ENCODE measurements around the gene ACVR2A. TPM values are rescaled to one million over a fixed set of nuclear protein-coding genes. Genes with fewer than 3 reads are reported as not detected.

The ACVR2A gene
- 10 to 100 TPM; 14.0 to 15.2 TPM for total RNA-seq

DNA sequence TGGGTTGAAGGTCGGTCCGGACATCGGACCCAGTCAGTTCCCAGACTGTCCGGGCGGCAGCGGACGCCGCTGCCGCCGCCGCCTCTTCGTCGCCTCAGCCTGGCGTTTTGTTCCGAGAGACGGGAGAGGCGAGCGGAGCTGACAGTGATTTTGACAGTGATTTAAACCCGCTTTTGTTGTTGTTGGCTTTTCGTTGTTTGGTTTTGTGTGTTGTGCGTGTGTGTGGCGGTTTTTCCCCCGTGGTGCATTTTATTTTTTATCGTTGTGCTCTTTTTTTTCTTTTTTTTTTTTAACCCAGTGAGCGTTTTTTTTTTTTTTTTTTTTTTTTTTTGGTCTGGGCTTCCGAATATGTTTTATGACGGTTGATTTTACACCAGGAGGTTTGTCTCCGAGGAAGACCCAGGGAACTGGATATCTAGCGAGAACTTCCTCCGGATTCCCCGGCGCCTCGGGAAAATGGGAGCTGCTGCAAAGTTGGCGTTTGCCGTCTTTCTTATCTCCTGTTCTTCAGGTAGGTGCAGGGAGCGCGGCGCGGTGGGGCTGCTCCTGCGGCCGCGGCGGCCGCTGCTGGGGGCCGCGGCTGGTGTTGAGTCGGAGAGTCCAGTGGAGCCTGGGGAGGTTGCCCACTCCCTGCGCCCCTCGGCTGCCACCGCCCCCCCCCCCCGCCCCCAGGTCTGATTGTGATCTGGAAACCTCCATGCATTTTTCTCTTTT is at the start of gene ACVR2A:
Gene ACVR2A, plus strand, starts transcription at position 333 of the 714 bp plus-strand sequence. Its CDS starts 124 bp downstream, at position 457.
- ChIA-PET CTCF (interaction anchor here (0.5 to 1.5 kb wide), 3 partner anchors 66 to 800 kb away, joined by 3 to 4 read pairs (median 3); no protein-coding TSS in a partner anchor), POLR2A (interaction anchor here (0.8 to 2.7 kb wide), 12 partner anchors 9 to 762 kb away, joined by 3 to 15 read pairs (median 4); partner anchors contain the start of genes MBD5 and ORC4)

DNA sequence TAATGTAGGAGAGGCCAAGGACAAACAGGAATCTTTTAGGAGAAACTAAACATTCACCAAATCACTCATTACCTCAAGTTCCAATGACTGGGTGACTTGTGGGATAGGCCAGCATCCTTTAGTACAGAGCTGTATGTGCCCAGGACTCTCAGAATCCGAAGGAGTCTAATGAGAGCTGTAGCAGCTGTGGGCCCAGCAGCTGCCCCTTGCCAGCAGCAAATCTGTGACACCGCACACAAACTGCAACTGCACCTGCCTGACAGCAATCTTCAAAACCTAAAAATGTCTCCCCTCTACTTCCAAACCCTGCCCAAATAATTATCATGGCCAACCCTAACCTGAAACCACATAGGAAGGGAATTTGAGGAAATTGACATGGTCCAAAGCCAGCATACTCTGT is 44.5 kb upstream of the ACVR2A start:
- peaks cover 2% of the 10 kb centered on the region for H3K27me3 Mint-ChIP-seq
- CTCF ChIA-PET = no interaction called here
- no peaks in the 10 kb centered on the region for H3K36me3 Mint-ChIP-seq (ENCODE audit: low read depth)
- POLR2A ChIA-PET = no interaction called here
- H3K9me3 Mint-ChIP-seq = no peaks in the 10 kb centered on the region
- DNase-seq = no peak
- peaks cover 14% of the 10 kb centered on the region for H3K4me1 Mint-ChIP-seq
- H3K4me3 Mint-ChIP-seq = no peak overlapping the region
- no peak overlapping the region for H3K27ac Mint-ChIP-seq

More for the DNA sequence above, at the start of gene ACVR2A:
- Mint-ChIP-seq H3K36me3 (ENCODE audit: low read depth) (peaks cover 20% of the 10 kb centered on the region), H3K9me3 (no peaks in the 10 kb centered on the region), H3K27ac (peak within 1 kb of the TSS; percentile 79), H3K4me3 (peak within 1 kb of the TSS; percentile 92), H3K27me3 (peaks cover 54% of the 10 kb centered on the region), H3K4me1 (peaks cover 38% of the 10 kb centered on the region)
- peak; percentile 46 for DNase-seq

DNA sequence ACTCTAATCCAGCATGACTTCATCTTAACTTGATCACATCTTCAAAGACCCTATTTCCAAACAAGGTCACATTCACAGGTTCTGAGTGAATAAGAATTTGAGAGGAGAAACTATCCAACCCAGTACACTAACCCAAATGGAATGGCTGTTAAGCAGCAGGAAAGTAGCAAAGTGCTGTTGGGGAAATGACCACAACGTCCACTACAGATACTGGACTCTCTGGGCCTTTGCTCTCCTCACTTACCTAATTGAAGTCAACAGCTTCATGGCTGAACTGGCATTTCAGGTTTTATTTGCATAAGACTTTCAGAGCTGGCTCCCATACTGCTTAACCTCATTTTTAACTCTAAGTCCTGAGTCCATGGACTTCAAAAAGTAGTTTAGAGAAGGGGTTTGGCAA is 38.0 kb upstream of the ACVR2A start:
- no peak overlapping the region for H3K4me3 Mint-ChIP-seq
- H3K36me3 Mint-ChIP-seq (ENCODE audit: low read depth) = no peaks in the 10 kb centered on the region
- CTCF ChIA-PET = no interaction called here
- peaks cover 2% of the 10 kb centered on the region for H3K27me3 Mint-ChIP-seq
- no peak overlapping the region for H3K27ac Mint-ChIP-seq
- H3K4me1 Mint-ChIP-seq = no peaks in the 10 kb centered on the region
- no peak for DNase-seq
- POLR2A ChIA-PET = no interaction called here
- H3K9me3 Mint-ChIP-seq = peaks cover 3% of the 10 kb centered on the region

DNA sequence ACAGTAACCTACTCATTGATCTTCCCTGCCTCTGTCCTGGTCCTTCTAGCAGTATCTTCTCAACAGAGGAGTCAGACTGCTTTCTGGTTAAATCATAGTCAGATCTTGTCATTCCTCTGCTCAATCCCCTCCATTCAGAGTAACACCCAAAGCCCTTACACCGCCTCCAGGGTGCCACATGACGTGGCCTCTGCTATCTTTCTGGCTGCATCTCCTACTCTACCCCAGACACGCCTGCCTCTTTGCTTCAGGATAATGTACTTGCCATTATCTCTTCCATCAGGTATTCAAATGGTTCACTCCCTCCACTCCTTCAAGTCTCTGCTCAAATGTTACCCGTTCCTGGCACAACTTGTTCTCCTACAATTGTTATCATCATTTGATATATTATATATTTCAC is 36.3 kb upstream of the ACVR2A start:
- ChIA-PET CTCF (no interaction called here), POLR2A (no interaction called here)
- H3K9me3 Mint-ChIP-seq = peaks cover 5% of the 10 kb centered on the region
- H3K4me3 Mint-ChIP-seq = no peak overlapping the region
- H3K4me1 Mint-ChIP-seq = no peaks in the 10 kb centered on the region
- no peaks in the 10 kb centered on the region for H3K27me3 Mint-ChIP-seq
- DNase-seq = no peak
- H3K36me3 Mint-ChIP-seq (ENCODE audit: low read depth) = no peaks in the 10 kb centered on the region
- no peak overlapping the region for H3K27ac Mint-ChIP-seq

DNA sequence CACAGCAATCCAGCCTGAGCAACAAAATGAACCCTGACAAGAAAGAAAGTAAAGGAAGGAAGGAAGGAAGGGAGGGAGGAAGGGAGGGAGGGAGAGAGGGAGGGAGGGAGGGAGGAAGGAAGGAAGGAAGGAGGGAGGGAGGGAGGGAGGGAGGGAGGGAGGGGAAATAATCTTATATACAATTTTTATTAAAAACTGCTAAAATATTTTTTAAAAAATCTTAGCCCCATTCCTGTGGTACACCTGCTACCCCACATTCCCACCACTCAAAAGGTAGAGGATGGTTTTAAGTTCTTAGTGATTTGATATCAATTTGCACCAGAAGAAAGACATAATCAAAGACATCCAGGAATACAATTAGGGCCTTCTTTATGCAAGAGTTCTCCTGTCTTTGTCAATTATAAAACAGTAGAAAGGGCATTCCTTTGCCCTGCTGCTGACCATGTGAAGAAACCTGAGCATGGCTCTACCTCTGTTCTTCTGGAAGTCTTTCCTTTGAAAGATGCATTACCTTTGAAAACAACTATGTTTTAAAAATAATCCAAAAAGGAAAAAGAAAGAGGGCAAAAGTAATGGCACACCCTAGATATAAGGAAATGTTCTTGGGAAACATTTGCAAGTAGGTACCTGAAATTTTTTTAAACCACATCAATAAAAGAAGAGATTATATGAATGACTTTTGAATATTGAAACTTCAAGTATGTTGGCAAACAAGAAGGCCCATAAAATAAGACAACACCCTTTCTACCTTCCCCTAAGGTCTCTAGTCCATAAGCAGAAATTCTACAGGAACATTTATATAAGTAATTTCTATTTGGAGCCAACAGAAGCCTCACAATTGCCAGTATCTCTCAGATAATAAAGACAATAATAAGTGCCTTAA is 33.7 kb upstream of the ACVR2A start:
- Mint-ChIP-seq H3K9me3 (peaks cover 5% of the 10 kb centered on the region), H3K4me3 (no peak overlapping the region), H3K4me1 (no peaks in the 10 kb centered on the region), H3K27me3 (peaks cover 2% of the 10 kb centered on the region), H3K36me3 (ENCODE audit: low read depth) (no peaks in the 10 kb centered on the region), H3K27ac (no peak overlapping the region)
- no peak for DNase-seq
- POLR2A ChIA-PET = no interaction called here
- CTCF ChIA-PET = interaction anchor here (0.8 kb wide), 1 partner anchor 764 kb away, joined by 3 read pairs; no protein-coding TSS in a partner anchor

DNA sequence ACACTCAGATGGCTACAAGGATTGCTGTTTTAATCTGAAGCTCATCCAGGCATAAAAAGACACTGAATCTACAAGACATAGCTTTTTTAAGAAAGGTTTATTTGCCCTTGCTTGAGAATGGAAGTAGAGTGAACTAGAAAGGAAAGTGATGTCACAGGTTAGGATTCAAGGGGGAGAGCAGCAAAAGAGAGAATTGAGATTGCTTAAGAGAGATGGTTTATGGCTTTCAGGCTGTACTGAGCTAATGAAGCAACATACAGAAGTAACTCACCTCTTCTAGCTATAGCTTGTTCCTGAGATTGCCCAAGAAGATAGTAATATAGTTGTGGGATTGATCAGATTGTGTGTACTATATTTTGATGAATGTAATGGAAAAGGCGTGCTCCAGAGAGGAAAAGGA is 26.1 kb upstream of the ACVR2A start:
- Mint-ChIP-seq H3K27me3 (peaks cover 7% of the 10 kb centered on the region), H3K27ac (no peak overlapping the region), H3K9me3 (no peaks in the 10 kb centered on the region), H3K36me3 (ENCODE audit: low read depth) (no peaks in the 10 kb centered on the region), H3K4me1 (no peaks in the 10 kb centered on the region), H3K4me3 (no peak overlapping the region)
- DNase-seq = no peak
- CTCF ChIA-PET = no interaction called here
- POLR2A ChIA-PET = no interaction called here

DNA sequence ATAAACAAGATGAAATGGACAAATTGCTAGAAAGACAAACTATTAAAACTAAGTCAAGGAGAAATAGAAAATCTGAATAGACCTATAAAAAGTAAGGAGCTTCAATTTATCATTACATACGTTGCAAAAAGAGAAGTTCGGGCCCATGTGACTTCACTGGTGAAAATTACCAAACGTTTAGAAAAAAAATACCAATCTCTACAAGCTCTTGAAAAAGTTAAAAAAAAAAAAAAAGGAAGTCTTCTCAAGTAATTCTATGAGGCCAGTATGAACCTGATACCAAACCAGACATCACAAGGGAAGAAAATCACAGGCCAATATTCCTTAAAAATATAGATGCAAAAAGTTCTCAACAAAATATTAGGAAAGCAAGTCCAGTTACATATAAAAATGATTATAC is 20.2 kb upstream of the ACVR2A start:
- peaks cover 5% of the 10 kb centered on the region for H3K9me3 Mint-ChIP-seq
- ChIA-PET CTCF (no interaction called here), POLR2A (no interaction called here)
- H3K4me3 Mint-ChIP-seq = no peak overlapping the region
- DNase-seq = no peak
- no peaks in the 10 kb centered on the region for H3K36me3 Mint-ChIP-seq (ENCODE audit: low read depth)
- H3K27me3 Mint-ChIP-seq = peaks cover 5% of the 10 kb centered on the region
- no peak overlapping the region for H3K27ac Mint-ChIP-seq
- H3K4me1 Mint-ChIP-seq = no peaks in the 10 kb centered on the region

DNA sequence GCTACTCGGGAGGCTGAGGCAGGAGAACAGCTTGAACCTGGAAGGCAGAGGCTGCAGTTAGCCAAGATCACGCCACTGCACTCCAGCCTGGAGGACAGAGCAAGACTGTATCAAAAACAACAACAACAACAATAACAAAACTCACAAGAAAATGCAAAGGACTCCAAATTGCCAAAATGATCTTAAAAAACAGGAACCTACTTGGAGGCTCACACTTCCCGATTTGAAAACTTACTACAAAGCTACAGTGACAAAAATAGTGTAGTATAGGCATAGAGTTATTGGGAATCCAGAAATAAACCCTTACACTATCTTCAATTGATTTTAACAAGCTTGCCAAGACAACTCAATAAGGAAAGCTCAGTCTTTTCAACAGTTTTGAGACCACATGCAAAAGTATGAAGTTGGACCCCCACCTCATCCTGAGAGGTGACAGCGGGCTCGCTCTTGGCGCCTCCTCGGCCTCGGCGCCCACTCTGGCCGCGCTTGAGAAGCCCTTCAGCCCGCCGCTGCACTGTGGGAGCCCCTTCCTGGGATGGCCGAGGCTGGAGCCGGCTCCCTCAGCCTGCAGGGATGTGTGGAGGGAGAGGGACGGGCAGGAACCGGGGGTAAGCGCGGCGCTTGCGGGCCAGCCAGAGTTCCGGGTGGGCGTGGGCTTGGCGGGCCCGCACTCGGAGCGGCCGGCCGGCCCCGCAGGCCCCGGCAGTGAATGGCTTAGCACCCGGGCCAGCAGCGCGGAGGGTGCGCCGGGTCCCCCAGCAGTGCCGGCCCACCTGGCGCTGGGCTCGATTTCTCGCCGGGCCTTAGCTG is 18.3 kb upstream of the ACVR2A start:
- Mint-ChIP-seq H3K36me3 (ENCODE audit: low read depth) (no peaks in the 10 kb centered on the region), H3K9me3 (peaks cover 5% of the 10 kb centered on the region), H3K27me3 (peaks cover 4% of the 10 kb centered on the region), H3K27ac (no peak overlapping the region), H3K4me1 (no peaks in the 10 kb centered on the region), H3K4me3 (no peak overlapping the region)
- ChIA-PET POLR2A (no interaction called here), CTCF (no interaction called here)
- DNase-seq = no peak

DNA sequence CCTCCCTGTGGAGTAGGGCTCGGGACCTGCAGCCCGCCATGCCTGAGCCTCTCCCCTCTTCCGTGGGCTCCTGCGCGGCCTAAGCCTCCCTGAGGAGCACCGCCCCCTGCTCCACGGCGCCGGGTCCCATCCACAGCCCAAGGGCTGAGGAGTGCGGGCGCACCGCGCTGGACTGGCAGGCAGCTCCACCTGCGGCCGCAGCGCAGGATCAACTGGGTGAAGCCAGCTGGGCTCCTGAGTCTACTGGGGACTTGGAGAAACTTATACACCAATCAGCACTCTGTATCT is 17.8 kb upstream of the ACVR2A start:
- no peaks in the 10 kb centered on the region for H3K36me3 Mint-ChIP-seq (ENCODE audit: low read depth)
- POLR2A ChIA-PET = no interaction called here
- no peak overlapping the region for H3K4me3 Mint-ChIP-seq
- H3K27me3 Mint-ChIP-seq = peaks cover 4% of the 10 kb centered on the region
- no peak overlapping the region for H3K27ac Mint-ChIP-seq
- H3K4me1 Mint-ChIP-seq = no peaks in the 10 kb centered on the region
- H3K9me3 Mint-ChIP-seq = peaks cover 5% of the 10 kb centered on the region
- CTCF ChIA-PET = no interaction called here
- DNase-seq = no peak

DNA sequence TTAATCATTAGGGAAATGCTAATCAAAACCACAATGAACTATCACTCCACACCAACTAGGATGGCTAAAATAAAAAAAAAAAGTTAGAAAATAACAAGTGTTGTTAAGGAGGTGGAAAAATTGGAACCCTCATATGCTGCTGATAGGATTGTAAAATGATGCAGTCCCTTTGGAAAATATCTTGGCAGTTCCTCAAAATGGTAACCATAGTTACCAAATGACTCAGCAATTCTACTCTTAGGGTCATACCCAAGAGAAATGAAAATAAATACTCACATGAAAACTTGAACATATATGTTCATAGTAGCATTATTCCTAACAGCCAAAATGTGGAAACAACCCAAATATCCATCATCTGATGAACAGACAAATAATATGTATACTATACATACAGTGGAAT is 15.7 kb upstream of the ACVR2A start:
- CTCF ChIA-PET = no interaction called here
- Mint-ChIP-seq H3K27me3 (peaks cover 7% of the 10 kb centered on the region), H3K4me1 (no peaks in the 10 kb centered on the region), H3K36me3 (ENCODE audit: low read depth) (no peaks in the 10 kb centered on the region), H3K9me3 (peaks cover 5% of the 10 kb centered on the region), H3K27ac (no peak overlapping the region), H3K4me3 (no peak overlapping the region)
- POLR2A ChIA-PET = no interaction called here
- no peak for DNase-seq

DNA sequence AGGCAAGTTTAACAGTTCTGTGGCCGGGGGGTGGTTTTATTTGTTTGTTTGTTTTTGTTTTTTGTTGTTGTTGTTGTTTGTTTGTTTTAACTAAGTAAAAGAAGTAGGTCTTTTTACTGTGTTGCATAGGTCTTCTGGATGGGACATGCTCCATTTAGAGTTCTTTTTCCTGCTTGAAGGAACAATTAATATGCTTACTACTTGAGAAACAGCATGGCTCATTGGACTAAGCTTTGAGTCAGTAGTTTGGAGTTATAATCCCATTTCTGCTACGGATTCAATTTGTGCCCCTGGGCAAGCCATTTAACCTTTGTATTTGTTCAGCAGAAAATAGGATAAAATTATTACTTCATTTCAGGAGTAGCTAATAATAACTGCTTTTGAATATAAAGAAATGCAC is 8.7 kb upstream of the ACVR2A start:
- CTCF ChIA-PET = no interaction called here
- Mint-ChIP-seq H3K27me3 (peaks cover 38% of the 10 kb centered on the region), H3K9me3 (no peaks in the 10 kb centered on the region), H3K36me3 (ENCODE audit: low read depth) (no peaks in the 10 kb centered on the region), H3K4me3 (no peak overlapping the region), H3K4me1 (peaks cover 3% of the 10 kb centered on the region), H3K27ac (no peak overlapping the region)
- no peak for DNase-seq
- POLR2A ChIA-PET = interaction anchor here (1.4 kb wide), 1 partner anchor 8 kb away, joined by 3 read pairs; the partner anchor contains the start of gene ACVR2A

DNA sequence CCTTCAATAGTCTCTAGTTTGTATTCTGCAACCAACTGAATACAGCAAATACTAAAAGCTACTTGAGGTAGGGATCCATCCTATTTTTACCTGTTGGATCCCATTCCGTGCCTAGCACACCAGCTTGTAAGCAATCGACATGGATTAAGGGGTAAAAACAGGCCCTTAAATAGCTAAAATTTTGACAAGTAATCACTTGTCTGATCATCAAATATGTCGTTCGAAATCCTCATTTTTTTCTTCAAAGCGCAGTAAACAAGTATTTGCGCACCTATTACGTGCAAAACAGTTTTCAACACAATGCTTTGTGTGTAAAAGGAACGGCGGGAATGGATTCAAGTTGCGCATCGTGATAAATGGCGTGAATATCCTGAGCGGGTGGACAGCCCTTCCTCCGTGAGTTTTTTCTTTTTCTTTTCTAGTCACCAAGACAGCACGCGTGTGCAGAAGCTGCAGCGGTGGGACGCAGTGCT is 1.4 kb upstream of the ACVR2A start:
- peaks cover 39% of the 10 kb centered on the region for H3K4me1 Mint-ChIP-seq

More for the DNA sequence above, 1.4 kb upstream of the ACVR2A start:
- CTCF ChIA-PET = interaction anchor here (0.7 to 1.5 kb wide), 2 partner anchors 14 to 67 kb away, joined by 3 read pairs; no protein-coding TSS in a partner anchor
- POLR2A ChIA-PET = interaction anchor here (1.2 to 2.7 kb wide), 6 partner anchors 13 to 681 kb away, joined by 4 to 14 read pairs (median 6); no protein-coding TSS in a partner anchor
- Mint-ChIP-seq H3K27me3 (peaks cover 65% of the 10 kb centered on the region), H3K4me3 (peak overlapping the region; percentile 92), H3K9me3 (no peaks in the 10 kb centered on the region), H3K36me3 (ENCODE audit: low read depth) (peaks cover 18% of the 10 kb centered on the region), H3K27ac (no peak overlapping the region)
- DNase-seq = no peak
